Measurements from ENCODE around the gene ELK3. TPM values are rescaled to one million over a fixed set of nuclear protein-coding genes. Genes with fewer than 3 reads are reported as not detected.

The ELK3 gene
- total RNA-seq, 3 donors from 2014 or later (not counting 1 experiment from before 2014, with no cell fraction given), result 17.8 to 28.8 (median 20.9) TPM

DNA sequence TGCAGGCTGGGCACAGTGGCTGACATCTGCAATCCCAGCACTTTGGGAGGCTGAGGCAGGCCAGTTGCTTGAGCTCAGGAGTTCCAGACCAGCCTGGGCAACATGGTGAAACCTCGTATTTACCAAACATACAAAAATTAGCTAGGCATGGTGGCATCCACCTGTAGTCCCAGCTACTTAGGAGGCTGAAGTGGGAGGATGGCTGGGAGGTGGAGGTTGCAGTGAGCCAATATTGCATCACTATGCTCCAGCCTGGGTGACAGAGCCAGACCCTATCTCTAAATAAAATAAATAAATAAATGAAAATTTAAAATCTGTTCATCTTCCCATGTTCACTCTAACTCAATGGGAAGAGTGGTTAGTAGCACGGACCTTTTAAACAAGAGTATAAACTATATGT is 71.2 kb downstream of the ELK3 start:
- no peak overlapping the region for H3K27ac ChIP-seq (ENCODE audit: low read length)
- peak overlapping the region; percentile 56 to 62 for H3K27ac Mint-ChIP-seq
- intact Hi-C loops (cut with micrococcal nuclease), result no loop called here

DNA sequence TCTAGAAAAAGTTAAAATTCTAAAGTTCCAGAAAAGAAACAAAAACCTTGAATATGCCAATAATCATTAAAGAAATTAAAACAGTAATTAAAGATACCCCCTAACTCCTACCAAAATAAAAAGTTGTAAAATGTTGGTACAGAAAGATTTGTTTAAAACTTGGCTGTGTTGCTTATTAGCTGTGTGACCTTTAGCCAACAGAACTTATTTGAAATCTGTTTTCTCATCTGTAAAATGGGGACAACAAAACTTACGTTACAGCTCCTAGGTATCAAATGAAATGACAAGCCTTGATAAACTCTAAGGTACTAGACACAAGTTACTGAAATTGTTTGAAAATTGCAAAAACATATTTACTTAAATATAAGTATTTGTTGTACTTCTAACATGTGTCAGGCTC is 71.7 kb downstream of the ELK3 start:
- no peaks in the 10 kb centered on the region for H3K9me3 Mint-ChIP-seq
- peaks cover 14% of the 10 kb centered on the region for H3K36me3 Mint-ChIP-seq
- H3K27ac ChIP-seq (ENCODE audit: low read length), result no peak overlapping the region
- H3K4me1 ChIP-seq (ENCODE audit: control insufficient read depth, insufficient read depth, low read length), result no peaks in the 10 kb centered on the region
- ATAC-seq (no peak), DNase-seq (no peak)
- TF ChIP-seq, protein P1, sequence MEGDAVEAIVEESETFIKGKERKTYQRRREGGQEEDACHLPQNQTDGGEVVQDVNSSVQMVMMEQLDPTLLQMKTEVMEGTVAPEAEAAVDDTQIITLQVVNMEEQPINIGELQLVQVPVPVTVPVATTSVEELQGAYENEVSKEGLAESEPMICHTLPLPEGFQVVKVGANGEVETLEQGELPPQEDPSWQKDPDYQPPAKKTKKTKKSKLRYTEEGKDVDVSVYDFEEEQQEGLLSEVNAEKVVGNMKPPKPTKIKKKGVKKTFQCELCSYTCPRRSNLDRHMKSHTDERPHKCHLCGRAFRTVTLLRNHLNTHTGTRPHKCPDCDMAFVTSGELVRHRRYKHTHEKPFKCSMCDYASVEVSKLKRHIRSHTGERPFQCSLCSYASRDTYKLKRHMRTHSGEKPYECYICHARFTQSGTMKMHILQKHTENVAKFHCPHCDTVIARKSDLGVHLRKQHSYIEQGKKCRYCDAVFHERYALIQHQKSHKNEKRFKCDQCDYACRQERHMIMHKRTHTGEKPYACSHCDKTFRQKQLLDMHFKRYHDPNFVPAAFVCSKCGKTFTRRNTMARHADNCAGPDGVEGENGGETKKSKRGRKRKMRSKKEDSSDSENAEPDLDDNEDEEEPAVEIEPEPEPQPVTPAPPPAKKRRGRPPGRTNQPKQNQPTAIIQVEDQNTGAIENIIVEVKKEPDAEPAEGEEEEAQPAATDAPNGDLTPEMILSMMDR (IDR thresholded peaks at IDR 0.05), result no peak
- 100% methylated on average over 1 of the region's 1 CpG for WGBS (ENCODE audit: insufficient coverage)
- H3K4me3 ChIP-seq (ENCODE audit: low read length), result no peak overlapping the region
- intact Hi-C loops (cut with micrococcal nuclease), result no loop called here
- H3K4me3 Mint-ChIP-seq, result no peak overlapping the region
- peak overlapping the region in 1 of 2 donors; percentile 50 for H3K27ac Mint-ChIP-seq
- no peaks in the 10 kb centered on the region for H3K9me3 ChIP-seq (ENCODE audit: control insufficient read depth, insufficient read depth, low read length)
- H3K27me3 Mint-ChIP-seq (ENCODE audit: low read depth in 2 of 2), result no peaks in the 10 kb centered on the region
- H3K4me1 Mint-ChIP-seq, result peaks cover 12 to 31% of the 10 kb centered on the region in 2 donors
- peaks cover 67% of the 10 kb centered on the region for H3K36me3 ChIP-seq (ENCODE audit: control insufficient read depth, insufficient read depth, low read length)
- no peaks in the 10 kb centered on the region for H3K27me3 ChIP-seq (ENCODE audit: control insufficient read depth, insufficient read depth, low read length)

More for the DNA sequence above, 71.2 kb downstream of the ELK3 start:
- TF ChIP-seq, protein P1 (IDR thresholded peaks at IDR 0.05), result no peak
- Histone ChIP-seq H3K9me3 (ENCODE audit: control insufficient read depth, insufficient read depth, low read length) (no peaks in the 10 kb centered on the region), H3K4me3 (ENCODE audit: low read length) (no peak overlapping the region), H3K4me1 (ENCODE audit: control insufficient read depth, insufficient read depth, low read length) (no peaks in the 10 kb centered on the region), H3K36me3 (ENCODE audit: control insufficient read depth, insufficient read depth, low read length) (peaks cover 65% of the 10 kb centered on the region), H3K27me3 (ENCODE audit: control insufficient read depth, insufficient read depth, low read length) (no peaks in the 10 kb centered on the region)
- H3K27me3 Mint-ChIP-seq (ENCODE audit: low read depth in 2 of 2), result no peaks in the 10 kb centered on the region
- DNase-seq (no peak), ATAC-seq (no peak)
- H3K9me3 Mint-ChIP-seq, result no peaks in the 10 kb centered on the region
- H3K4me1 Mint-ChIP-seq, result peaks cover 16 to 34% of the 10 kb centered on the region in 2 donors
- peaks cover 15% of the 10 kb centered on the region for H3K36me3 Mint-ChIP-seq
- WGBS (ENCODE audit: insufficient coverage), result 100% methylated on average over 1 of the region's 2 CpGs
- H3K4me3 Mint-ChIP-seq, result no peak overlapping the region

DNA sequence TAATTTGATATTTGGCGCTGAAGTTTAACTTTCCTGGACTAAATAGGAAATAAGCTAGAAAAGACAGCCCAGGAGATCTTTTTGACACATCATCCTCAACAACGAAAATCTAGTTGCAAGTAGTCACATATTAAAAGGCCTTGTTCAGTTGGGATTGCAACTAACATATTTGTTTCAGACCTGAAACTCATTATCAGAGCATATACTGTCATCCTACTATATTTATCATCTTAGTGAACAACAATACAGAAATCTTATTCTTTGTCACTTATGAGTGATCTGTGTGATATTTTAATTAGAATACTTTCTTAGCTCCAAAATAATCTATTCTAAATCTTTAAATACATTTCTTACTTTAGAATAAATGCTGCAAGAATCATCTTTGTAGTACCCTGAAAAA is 72.1 kb downstream of the ELK3 start:
- no peak overlapping the region for H3K4me3 ChIP-seq (ENCODE audit: low read length)
- no peak for DNase-seq
- Mint-ChIP-seq H3K27me3 (ENCODE audit: low read depth in 2 of 2) (no peaks in the 10 kb centered on the region), H3K4me3 (no peak overlapping the region), H3K9me3 (no peaks in the 10 kb centered on the region), H3K27ac (peak overlapping the region in 1 of 2 donors; percentile 50), H3K36me3 (peaks cover 10% of the 10 kb centered on the region), H3K4me1 (peaks cover 8 to 27% of the 10 kb centered on the region in 2 donors)
- H3K27me3 ChIP-seq (ENCODE audit: control insufficient read depth, insufficient read depth, low read length), result no peaks in the 10 kb centered on the region
- intact Hi-C loops (cut with micrococcal nuclease), result no loop called here
- H3K36me3 ChIP-seq (ENCODE audit: control insufficient read depth, insufficient read depth, low read length), result peaks cover 67% of the 10 kb centered on the region
- no peak overlapping the region for H3K27ac ChIP-seq (ENCODE audit: low read length)
- TF ChIP-seq, protein P1 (IDR thresholded peaks at IDR 0.05), result no peak
- no peaks in the 10 kb centered on the region for H3K9me3 ChIP-seq (ENCODE audit: control insufficient read depth, insufficient read depth, low read length)
- WGBS (ENCODE audit: insufficient coverage), result 72% methylated on average over 2 of the region's 2 CpGs
- ATAC-seq, result no peak
- H3K4me1 ChIP-seq (ENCODE audit: control insufficient read depth, insufficient read depth, low read length), result no peaks in the 10 kb centered on the region

Measured in natural killer cell (primary cell).